Aorta (tissue), 5 donors: ENCODE data around the gene PAFAH2. TPM values are rescaled to one million over a fixed set of nuclear protein-coding genes. Genes with fewer than 3 reads are reported as not detected.

Experiments
- ATAC-seq: fragments of 200-7000 bp; cut with Tn5 transposase; one replicate; pipeline ENCODE4 v1.9.1; 2022; ENCODE audit warnings: moderate library complexity; ENCODE audit not compliant: low FRiP score
- DNase-seq, 2 donors: peaks; one replicate each; pipeline ENCODE4 v3.0.0-alpha.2; 2020
- H3K27ac ChIP-seq, 2 donors: one replicate each; pipeline ENCODE4 v1.5.1; 2013; ENCODE audit warnings: low read length in 2 of 2, mild to moderate bottlenecking in 2 of 2, moderate library complexity in 2 of 2, control low read depth in 1 of 2, inconsistent platforms in 1 of 2, low read depth in 1 of 2
- H3K27me3 ChIP-seq, 2 donors: one replicate each; pipeline ENCODE4 v1.6.1; 2013; ENCODE audit warnings: control low read depth in 1 of 2, low read length in 1 of 2, mild to moderate bottlenecking in 1 of 2, moderate library complexity in 1 of 2; ENCODE audit not compliant: insufficient read depth in 2 of 2, control insufficient read depth in 1 of 2
- H3K36me3 ChIP-seq, 2 donors: one replicate each; pipeline ENCODE4 v1.6.1; 2013; ENCODE audit warnings: control low read depth in 1 of 2, low read length in 1 of 2, mild to moderate bottlenecking in 1 of 2; ENCODE audit not compliant: insufficient read depth in 2 of 2, control insufficient read depth in 1 of 2
- H3K4me1 ChIP-seq, 2 donors: one replicate each; pipeline ENCODE4 v1.6.1; 2013; ENCODE audit warnings: low read length in 2 of 2, control low read depth in 1 of 2, mild to moderate bottlenecking in 1 of 2, moderate library complexity in 1 of 2; ENCODE audit not compliant: insufficient read depth in 2 of 2, control insufficient read depth in 1 of 2
- H3K4me3 ChIP-seq, 2 donors: one replicate each; pipeline ENCODE4 v1.5.1; 2013; ENCODE audit warnings: low read length in 2 of 2, control low read depth in 1 of 2, mild to moderate bottlenecking in 1 of 2
- H3K9me3 ChIP-seq: one replicate; pipeline ENCODE4 v1.6.1; 2013; ENCODE audit warnings: mild to moderate bottlenecking, low read length; ENCODE audit not compliant: control insufficient read depth
- WGBS, 2 donors: extraction: QIAGEN DNeasy Blood & Tissue Kit; methylation state at CpG; one replicate each; pipeline ENCODE4 v1.1.7; 2013; 5-methylcytosine and 5-hydroxymethylcytosine counted together
- intact Hi-C, 2 donors: fragments of 100-400 bp; cut with DNase I; formaldehyde crosslinking; loops; one replicate each; pipeline versions ENCODE4 v1.14.2 to v1.15.0; 2022
- polyA plus RNA-seq, 2 donors: library from polyadenylated mRNA; stranded (reverse); fragments of 200-250 nt; gene quantifications; one replicate each; pipeline ENCODE4 v1.2.3, GENCODE V29; 2013
- total RNA-seq, 2 donors: library from RNA; stranded (reverse); fragmentation: NEBNext Ultra II Directional; extraction: Animal tissue kit (Norgen Biotek cat#: 25700); gene quantifications; one replicate each; pipeline ENCODE4 v1.2.1, GENCODE V29; 2021
- donor health status: healthy with polysubstance abuse.
- donor health status: Bipolar disorder and iron deficiency.
- donor health status: DM: no; HTN: no; CAD: no.
- donor health status: DM: no; HTN: no; CAD: no.
- donor health status: DM: yes; HTN: yes; CAD: no.

PAFAH2 gene
- total and polyA plus RNA-seq, 4 donors = 3.7 to 6.4 (median 4.8) TPM

DNA sequence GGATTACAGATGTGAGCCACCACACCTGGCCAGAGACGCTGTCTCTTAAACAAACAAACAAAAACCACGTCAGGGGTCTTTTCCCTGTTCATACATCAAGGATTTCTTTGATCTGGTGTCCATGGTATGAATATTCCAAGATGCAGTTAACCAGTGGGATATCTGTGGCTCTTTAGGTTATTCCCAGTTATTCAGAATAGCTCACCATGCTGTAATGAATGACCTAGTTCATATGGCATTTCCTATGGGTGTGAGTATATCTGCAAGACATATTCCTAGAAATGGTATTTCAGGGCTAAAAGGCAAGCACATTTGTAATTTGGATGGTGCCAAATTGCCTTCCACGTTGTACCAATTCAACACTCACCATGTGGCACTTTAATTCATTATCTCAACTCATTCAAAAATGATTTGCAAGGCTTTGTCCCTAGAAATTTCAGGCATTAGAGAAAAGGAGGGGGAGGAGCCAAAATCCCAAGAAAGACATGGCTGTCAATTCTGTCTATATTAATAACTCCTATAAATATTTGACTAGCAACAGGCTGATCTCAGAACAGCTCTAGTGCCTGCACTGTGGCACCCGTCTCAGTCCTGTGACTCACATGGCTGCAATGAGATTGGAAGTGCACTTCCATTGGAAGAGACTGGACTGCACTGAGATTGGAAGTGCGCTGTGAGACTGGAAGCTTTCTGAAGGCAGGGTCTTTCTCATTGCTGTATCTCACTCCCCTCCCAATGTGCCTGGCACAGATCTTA, 85.6 kb downstream of the PAFAH2 start:
- Histone ChIP-seq H3K4me1 (no peaks in the 10 kb centered on the region), H3K36me3 (no peaks in the 10 kb centered on the region), H3K27ac (no peak overlapping the region), H3K4me3 (no peak overlapping the region), H3K27me3 (no peaks in the 10 kb centered on the region), H3K9me3 (no peaks in the 10 kb centered on the region)
- 51 to 56% methylated on average over 5 of the region's 5 CpGs for WGBS, 2 donors
- no peak for DNase-seq
- intact Hi-C loops = no loop called here
- no peak for ATAC-seq

DNA sequence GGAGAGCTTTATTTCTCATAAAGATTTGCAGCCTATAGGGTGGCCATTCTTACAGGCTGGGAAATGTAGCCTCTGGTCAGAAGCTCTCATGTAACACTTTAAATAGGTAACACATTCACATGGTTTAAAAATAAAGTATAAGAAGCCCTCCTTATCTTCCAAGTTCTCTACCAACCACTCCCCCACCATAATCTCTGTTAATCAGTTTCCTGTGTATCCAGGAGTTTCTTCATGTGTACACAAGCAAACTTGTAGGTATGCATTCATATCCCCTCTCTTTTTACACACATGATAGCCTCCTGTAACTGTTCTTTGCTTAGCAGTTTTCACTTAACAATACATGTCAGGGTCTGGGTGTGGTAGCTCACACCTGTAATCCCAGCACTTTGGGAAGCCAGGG, 86.7 kb downstream of the PAFAH2 start:
- DNase-seq = no peak
- intact Hi-C loops = no loop called here
- no peaks in the 10 kb centered on the region for H3K4me1 ChIP-seq
- H3K36me3 ChIP-seq = no peaks in the 10 kb centered on the region
- H3K4me3 ChIP-seq = no peak overlapping the region
- H3K27me3 ChIP-seq = no peaks in the 10 kb centered on the region
- H3K9me3 ChIP-seq = no peaks in the 10 kb centered on the region
- no peak for ATAC-seq
- H3K27ac ChIP-seq = no peak overlapping the region

Other genes starting within 250 kb of the PAFAH2 start
- 10 to 100 TPM; 68.0 to 79.4 TPM for gene SELENON, start 197.9 kb downstream of the PAFAH2 start, total RNA-seq
- 10 to 100 TPM; 13.1 to 36.9 TPM for gene SELENON, start 197.9 kb downstream of the PAFAH2 start, polyA plus RNA-seq
- 10 to 100 TPM; 54.0 to 59.6 TPM for gene MTFR1L, start 178.1 kb downstream of the PAFAH2 start, total RNA-seq
- 10 to 100 TPM; 52.2 to 72.3 TPM for gene MTFR1L, start 178.1 kb downstream of the PAFAH2 start, polyA plus RNA-seq
- not detected for gene AUNIP, start 138.6 kb downstream of the PAFAH2 start, total RNA-seq
- gene AUNIP, start 138.6 kb downstream of the PAFAH2 start, polyA plus RNA-seq = not detected
- 10 to 100 TPM in 1 of 2 donors, 1 to 10 TPM in 1; 6.4 to 11.3 TPM for gene PAQR7, start 122.4 kb downstream of the PAFAH2 start, total RNA-seq
- gene PAQR7, start 122.4 kb downstream of the PAFAH2 start, polyA plus RNA-seq = 1 to 10 TPM; 7.9 to 8.5 TPM
- 10 to 100 TPM; 34.5 to 37.6 TPM for gene STMN1, start 91.6 kb downstream of the PAFAH2 start, total RNA-seq
- gene STMN1, start 91.6 kb downstream of the PAFAH2 start, polyA plus RNA-seq = 10 to 100 TPM; 28.2 to 56.1 TPM
- gene EXTL1, start 23.7 kb upstream of the PAFAH2 start, total RNA-seq = 1 to 10 TPM in 1 of 2 donors, under 1 TPM in 1; 0.29 to 1.3 TPM
- gene EXTL1, start 23.7 kb upstream of the PAFAH2 start, polyA plus RNA-seq = under 1 TPM in 1 of 2 donors, not detected in 1; 0.33 TPM
- not detected for gene SLC30A2, start 48.1 kb upstream of the PAFAH2 start, total RNA-seq
- gene SLC30A2, start 48.1 kb upstream of the PAFAH2 start, polyA plus RNA-seq = under 1 TPM in 1 of 2 donors, not detected in 1; 0.13 TPM
- under 1 TPM; 0.19 to 0.24 TPM for gene TRIM63, start 69.6 kb upstream of the PAFAH2 start, total RNA-seq
- 1 to 10 TPM in 1 of 2 donors, under 1 TPM in 1; 0.36 to 1.5 TPM for gene TRIM63, start 69.6 kb upstream of the PAFAH2 start, polyA plus RNA-seq
- 1 to 10 TPM; 6.5 to 7.5 TPM for gene PDIK1L, start 113.8 kb upstream of the PAFAH2 start, total RNA-seq
- gene PDIK1L, start 113.8 kb upstream of the PAFAH2 start, polyA plus RNA-seq = 1 to 10 TPM; 2.0 to 3.8 TPM
- 10 to 100 TPM in 1 of 2 donors, 1 to 10 TPM in 1; 5.0 to 15.7 TPM for gene FAM110D, start 161.0 kb upstream of the PAFAH2 start, total RNA-seq
- 1 to 10 TPM in 1 of 2 donors, under 1 TPM in 1; 0.25 to 1.4 TPM for gene FAM110D, start 161.0 kb upstream of the PAFAH2 start, polyA plus RNA-seq
- not detected for gene C1orf232, start 170.9 kb upstream of the PAFAH2 start, total RNA-seq
- not detected for gene C1orf232, start 170.9 kb upstream of the PAFAH2 start, polyA plus RNA-seq
- gene ZNF593, start 171.8 kb upstream of the PAFAH2 start, total RNA-seq = 10 to 100 TPM; 13.4 to 18.3 TPM
- 10 to 100 TPM; 29.4 to 48.6 TPM for gene ZNF593, start 171.8 kb upstream of the PAFAH2 start, polyA plus RNA-seq
- not detected for gene ZNF593OS, start 173.8 kb upstream of the PAFAH2 start, total RNA-seq
- under 1 TPM in 1 of 2 donors, not detected in 1; 0.20 TPM for gene ZNF593OS, start 173.8 kb upstream of the PAFAH2 start, polyA plus RNA-seq
- gene CNKSR1, start 179.4 kb upstream of the PAFAH2 start, total RNA-seq = 1 to 10 TPM; 1.5 to 1.7 TPM
- 1 to 10 TPM; 2.3 to 4.9 TPM for gene CNKSR1, start 179.4 kb upstream of the PAFAH2 start, polyA plus RNA-seq
- gene CATSPER4, start 192.5 kb upstream of the PAFAH2 start, total RNA-seq = not detected
- gene CATSPER4, start 192.5 kb upstream of the PAFAH2 start, polyA plus RNA-seq = not detected
- 1 to 10 TPM; 3.0 to 5.9 TPM for gene CEP85, start 236.1 kb upstream of the PAFAH2 start, total RNA-seq
- 1 to 10 TPM in 1 of 2 donors, under 1 TPM in 1; 0.74 to 1.9 TPM for gene CEP85, start 236.1 kb upstream of the PAFAH2 start, polyA plus RNA-seq